Testis (tissue), 3 donors: ENCODE measurements around the gene SLC26A6. TPM values are rescaled to one million over a fixed set of nuclear protein-coding genes. Genes with fewer than 3 reads are reported as not detected.
A peak's percentile ranks its signal among the peaks of the same experiment; 100 is the strongest.

ENCODE experiments used
- DNase-seq: peaks from one replicate; pipeline ENCODE4 v3.0.0-alpha.2; 2019
- H3K27ac ChIP-seq, 2 donors: fragments of 200-600 bp; sonication (generic); one replicate each; pipeline ENCODE4 v1.5.1; 2019
- H3K27me3 ChIP-seq: fragments of 200-600 bp; sonication (generic); one replicate; pipeline ENCODE4 v1.5.1; 2019
- H3K36me3 ChIP-seq: fragments of 200-600 bp; sonication (generic); one replicate; pipeline ENCODE4 v1.5.1; 2017; ENCODE audit warnings: low read depth; ENCODE audit errors: missing control alignments
- H3K4me1 ChIP-seq: fragments of 200-600 bp; sonication (generic); one replicate; pipeline ENCODE4 v1.5.1; 2019
- H3K4me3 ChIP-seq, 2 donors: fragments of 200-600 bp; sonication (generic); one replicate each; pipeline ENCODE4 v1.5.1; 2017 to 2019
- H3K9me3 ChIP-seq: fragments of 200-600 bp; sonication (generic); one replicate; pipeline ENCODE4 v1.5.1; 2017
- CTCF ChIP-seq, 3 experiments: fragments of 450-650 bp in 2 of 3; fragments of 200-600 bp in 1 of 3; sonication (generic) in 1 of 3; IDR thresholded peaks; one replicate each; pipeline ENCODE4 v1.5.1; 2016 to 2019; ENCODE audit warnings: antibody characterized with exemption in 3 of 3, mild to moderate bottlenecking in 2 of 3, moderate library complexity in 1 of 3
- POLR2A ChIP-seq: fragments of 450-650 bp; IDR thresholded peaks from one replicate; pipeline ENCODE4 v1.6.1; 2017; ENCODE audit warnings: antibody characterized with exemption, mild to moderate bottlenecking, moderate library complexity
- WGBS, 2 donors: methylation state at CpG; one replicate each; pipeline ENCODE4 v1.1.5; 2018; 5-methylcytosine and 5-hydroxymethylcytosine counted together
- intact Hi-C: fragments of 100-400 bp; cut with DNase I; formaldehyde crosslinking; loops from one replicate; pipeline ENCODE4 v1.15.1; 2023; ENCODE audit warnings: low total_unique reads
- polyA plus RNA-seq: library from polyadenylated mRNA; stranded (reverse); fragments of 350-450 nt; fragmentation: Illumina TruSeq; extraction: RNeasy Lipid Tissue Mini Kit (QIAGEN cat#74804); gene quantifications from one replicate; pipeline ENCODE4 v1.2.3, GENCODE V29; 2014; ENCODE audit warnings: low read depth, low replicate concordance; ENCODE audit not compliant: insufficient read depth
- total RNA-seq, 2 donors: library from RNA; depleted of rRNA; stranded (reverse); fragments of >200 nt; gene quantifications; one replicate each; pipeline ENCODE4 v1.2.3, GENCODE V29; 2016

Gene SLC26A6
- total and polyA plus RNA-seq, 3 donors from 2014 or later, result 12.3 to 32.9 (median 24.6) TPM

GRCh38 chr3:48617559-48617958 is 17.7 kb downstream of the SLC26A6 start:
- Histone ChIP-seq H3K4me1 (peaks cover 6% of the 10 kb centered on the region), H3K27me3 (no peaks in the 10 kb centered on the region), H3K9me3 (no peaks in the 10 kb centered on the region), H3K27ac (no peak overlapping the region), H3K4me3 (no peak overlapping the region), H3K36me3 (no peaks in the 10 kb centered on the region)
- intact Hi-C loops, result no loop called here
- DNase-seq, result no peak
- TF ChIP-seq POLR2A, result no peak
- TF ChIP-seq CTCF (IDR thresholded peaks at IDR 0.05), result no peak
- 83 to 86% methylated on average over 4 of the region's 4 CpGs for WGBS, 2 donors

GRCh38 chr3:48614044-48614443 is 21.2 kb downstream of the SLC26A6 start:
- H3K36me3 ChIP-seq, result no peaks in the 10 kb centered on the region
- DNase-seq, result no peak
- TF ChIP-seq POLR2A (no peak), CTCF (IDR thresholded peaks at IDR 0.05) (no peak)
- H3K27me3 ChIP-seq, result no peaks in the 10 kb centered on the region
- no peaks in the 10 kb centered on the region for H3K9me3 ChIP-seq
- intact Hi-C loops, result no loop called here
- H3K4me1 ChIP-seq, result peaks cover 14% of the 10 kb centered on the region
- H3K27ac ChIP-seq, result no peak overlapping the region
- H3K4me3 ChIP-seq, result no peak overlapping the region
- WGBS, 2 donors, result 49 to 50% methylated on average over 3 of the region's 3 CpGs

GRCh38 chr3:48612309-48612708 is 23.0 kb downstream of the SLC26A6 start:
- 42 to 56% methylated on average over 1 of the region's 1 CpG for WGBS, 2 donors
- intact Hi-C loops, result no loop called here
- no peak overlapping the region for H3K4me3 ChIP-seq

GRCh38 chr3:48609088-48610005 is 25.9 kb downstream of the SLC26A6 start, which contains the start of gene UQCRC1:
UQCRC1 (minus strand) TSS chr3:48609646; CDS start chr3:48609620, 26 bp downstream.
- Histone ChIP-seq H3K4me1 (peaks cover 14% of the 10 kb centered on the region), H3K4me3 (peak within 1 kb of the TSS; percentile 87 to 93), H3K27me3 (no peaks in the 10 kb centered on the region), H3K9me3 (no peaks in the 10 kb centered on the region), H3K27ac (peak within 1 kb of the TSS; percentile 83 to 92), H3K36me3 (no peaks in the 10 kb centered on the region)
- WGBS, 2 donors, result 2 to 4% methylated on average over 18 to 48 of the region's 86 CpGs
- intact Hi-C loops, result no loop called here
- peak; percentile 92 for DNase-seq
- peak; percentile 47 to 91 (median 80) for TF ChIP-seq CTCF (IDR thresholded peaks at IDR 0.05)
- TF ChIP-seq POLR2A, result no peak

More at GRCh38 chr3:48612309-48612708, 23.0 kb downstream of the SLC26A6 start:
- Histone ChIP-seq H3K27ac (no peak overlapping the region), H3K27me3 (no peaks in the 10 kb centered on the region), H3K9me3 (no peaks in the 10 kb centered on the region), H3K36me3 (no peaks in the 10 kb centered on the region), H3K4me1 (peaks cover 14% of the 10 kb centered on the region)
- no peak for DNase-seq
- no peak for TF ChIP-seq POLR2A
- no peak for TF ChIP-seq CTCF (IDR thresholded peaks at IDR 0.05)
